ENCODE measurements around the gene KRTAP10-11. TPM values are rescaled to one million over a fixed set of nuclear protein-coding genes. Genes with fewer than 3 reads are reported as not detected.

KRTAP10-11 gene
- total and polyA plus RNA-seq, 10 donors = not detected

DNA sequence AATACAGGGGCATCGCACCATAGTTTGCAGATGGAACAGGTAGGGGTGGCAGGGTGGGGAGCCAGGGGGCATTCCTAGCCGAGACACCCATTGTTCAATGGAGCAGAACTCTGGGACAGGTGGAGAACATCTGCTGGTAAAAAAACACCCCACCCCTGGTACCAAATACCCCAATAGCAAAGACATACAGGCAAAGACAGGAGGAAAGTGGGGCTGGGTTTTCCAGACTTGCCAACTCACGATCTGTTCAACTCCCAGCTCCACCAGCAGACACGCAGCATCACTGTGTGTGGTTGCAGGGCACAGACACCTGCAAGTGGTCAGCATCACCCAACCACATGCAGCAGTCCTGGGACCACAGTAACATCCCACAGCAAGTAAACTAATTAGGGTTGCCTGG lies 34.7 kb upstream of the KRTAP10-11 start:
- TF ChIP-seq POLR2A (IDR thresholded peaks at IDR 0.05) = no peak

DNA sequence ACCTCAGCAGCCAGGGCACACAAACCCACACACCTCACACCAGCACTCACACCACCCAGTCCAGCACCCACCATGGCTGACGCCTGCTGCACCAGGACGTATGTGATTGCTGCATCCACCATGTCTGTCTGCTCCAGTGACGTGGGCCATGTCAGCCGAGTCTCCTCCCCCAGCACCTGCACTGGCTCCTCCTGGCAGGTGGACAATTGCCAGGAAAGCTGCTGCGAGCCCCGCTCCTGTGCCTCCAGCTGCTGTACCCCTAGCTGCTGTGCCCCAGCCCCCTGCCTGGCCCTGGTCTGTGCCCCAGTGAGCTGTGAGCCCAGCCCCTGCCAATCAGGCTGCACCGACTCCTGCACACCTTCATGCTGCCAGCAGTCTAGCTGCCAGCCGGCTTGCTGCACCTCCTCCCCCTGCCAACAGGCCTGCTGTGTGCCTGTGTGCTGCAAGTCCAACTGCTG lies 34.2 kb upstream of the KRTAP10-11 start, which contains the start of gene KRTAP10-8:
TSS of gene KRTAP10-8 (plus strand) at position 51 of the 458 bp plus-strand sequence. CDS start at position 73, 22 bp downstream.
- TF ChIP-seq CTCF (IDR thresholded peaks at IDR 0.05 in 8 of 11, conservative IDR thresholded peaks at IDR 0.05 in 3 of 11) (no peak), POLR2A (IDR thresholded peaks at IDR 0.05) (no peak), POLR2AphosphoS5 (IDR thresholded peaks at IDR 0.05) (no peak)
- intact Hi-C loops (cut with DNase I; ENCODE audit: low total_unique reads) = no loop called here
- DNase-seq = no peak
- H3K27me3 ChIP-seq (replicated peaks in 1 of 7) = peaks cover 0 to 41% (median 0%) of the 10 kb centered on the region in 7 donors
- no peak within 1 kb of the TSS for H3K27ac ChIP-seq
- 81 to 94% (median 90%) methylated on average over 6 to 8 of the region's 8 CpGs for WGBS, 5 donors
- no peaks in the 10 kb centered on the region for H3K36me3 ChIP-seq
- H3K4me3 ChIP-seq = no peak within 1 kb of the TSS
- H3K9me3 ChIP-seq = peaks cover 0 to 40% (median 34%) of the 10 kb centered on the region in 8 donors
- no peaks in the 10 kb centered on the region for H3K4me1 ChIP-seq

More for the DNA sequence above, 34.7 kb upstream of the KRTAP10-11 start:
- Histone ChIP-seq H3K27ac (no peak overlapping the region), H3K4me3 (no peak overlapping the region), H3K4me1 (no peaks in the 10 kb centered on the region), H3K27me3 (replicated peaks in 1 of 7) (peaks cover 0 to 40% (median 0%) of the 10 kb centered on the region in 7 donors), H3K9me3 (peaks cover 0 to 41% (median 34%) of the 10 kb centered on the region in 8 donors), H3K36me3 (no peaks in the 10 kb centered on the region)
- 80 to 95% (median 85%) methylated on average over 4 of the region's 4 CpGs for WGBS, 5 donors
- DNase-seq = no peak
- intact Hi-C loops (cut with DNase I; ENCODE audit: low total_unique reads) = no loop called here

GRCh38 chr21:44612669-44613229 lies 33.5 kb upstream of the KRTAP10-11 start:
- Histone ChIP-seq H3K4me1 (no peaks in the 10 kb centered on the region), H3K9me3 (peaks cover 0 to 40% (median 34%) of the 10 kb centered on the region in 8 donors), H3K27me3 (replicated peaks in 1 of 7) (peaks cover 0 to 41% (median 0%) of the 10 kb centered on the region in 7 donors), H3K36me3 (no peaks in the 10 kb centered on the region), H3K27ac (no peak overlapping the region), H3K4me3 (no peak overlapping the region)
- intact Hi-C loops (cut with DNase I; ENCODE audit: low total_unique reads) = no loop called here
- no peak for TF ChIP-seq POLR2A (IDR thresholded peaks at IDR 0.05)
- no peak for TF ChIP-seq CTCF (IDR thresholded peaks at IDR 0.05 in 8 of 11, conservative IDR thresholded peaks at IDR 0.05 in 3 of 11)
- no peak for TF ChIP-seq POLR2AphosphoS5 (IDR thresholded peaks at IDR 0.05)
- WGBS, 5 donors = 81 to 87% (median 86%) methylated on average over 13 of the region's 13 CpGs
- no peak for DNase-seq

- DNase-seq = no peak
- 90 to 92% (median 91%) methylated on average over 24 to 26 of the region's 26 CpGs for WGBS, 5 donors
- H3K4me3 ChIP-seq = no peak overlapping the region
Observed at GRCh38 chr21:44613386-44614155, 32.6 kb upstream of the KRTAP10-11 start.

More at GRCh38 chr21:44613386-44614155, 32.6 kb upstream of the KRTAP10-11 start:
- peaks cover 0 to 7% (median under 1%) of the 10 kb centered on the region in 6 donors for H3K4me1 ChIP-seq
- intact Hi-C loops (cut with DNase I; ENCODE audit: low total_unique reads) = no loop called here
- H3K27ac ChIP-seq = no peak overlapping the region
- peaks cover 0 to 37% (median 34%) of the 10 kb centered on the region in 8 donors for H3K9me3 ChIP-seq
- no peak for TF ChIP-seq POLR2A (IDR thresholded peaks at IDR 0.05)
- no peak for TF ChIP-seq CTCF (IDR thresholded peaks at IDR 0.05 in 8 of 11, conservative IDR thresholded peaks at IDR 0.05 in 3 of 11)
- TF ChIP-seq POLR2AphosphoS5 (IDR thresholded peaks at IDR 0.05) = no peak
- H3K36me3 ChIP-seq = no peaks in the 10 kb centered on the region
- peaks cover 0 to 41% (median 0%) of the 10 kb centered on the region in 7 donors for H3K27me3 ChIP-seq (replicated peaks in 1 of 7)

Data from spleen (tissue), 11 donors.